ENCODE measurements around the gene SP7. TPM values are rescaled to one million over a fixed set of nuclear protein-coding genes. Genes with fewer than 3 reads are reported as not detected.

Gene SP7
- total RNA-seq, 1 donor from 2014 or later: not detected

DNA sequence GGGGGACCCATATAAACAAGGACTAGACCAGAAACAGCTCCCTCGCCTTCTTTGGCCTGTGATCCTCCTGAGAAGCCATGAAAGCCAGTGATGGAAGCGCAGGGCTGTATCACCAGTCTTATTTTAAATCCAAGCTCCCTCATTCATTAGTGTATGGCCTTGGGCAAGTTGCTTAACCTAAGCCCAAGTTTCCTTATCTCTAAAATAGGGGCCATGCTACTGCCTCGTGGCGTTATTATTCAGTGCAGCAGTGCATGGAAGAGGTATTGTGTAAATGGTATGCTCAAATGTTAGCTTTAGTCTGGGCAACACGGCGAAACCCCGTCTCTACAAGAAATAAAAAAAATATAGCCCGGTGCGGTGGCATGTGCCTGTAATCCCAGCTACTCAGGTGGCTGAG lies 58.2 kb downstream of the SP7 start:
- intact Hi-C loops (cut with DNase I): no loop called here

More for the DNA sequence above, 58.2 kb downstream of the SP7 start:
- Histone ChIP-seq H3K27ac (no peak overlapping the region), H3K9me3 (no peaks in the 10 kb centered on the region), H3K4me3 (no peak overlapping the region), H3K36me3 (no peaks in the 10 kb centered on the region), H3K4me1 (no peaks in the 10 kb centered on the region), H3K27me3 (ENCODE audit: low read depth) (no peaks in the 10 kb centered on the region)
- DNase-seq: no peak
- ATAC-seq: no peak
- no peak for TF ChIP-seq CTCF (IDR thresholded peaks at IDR 0.05)

Other genes starting within 250 kb of the SP7 start
- 58.5 TPM for gene IGFBP6, start 238.7 kb downstream of the SP7 start, total RNA-seq
- not detected for gene SOAT2, start 232.9 kb downstream of the SP7 start, total RNA-seq
- 49.5 TPM for gene ZNF740, start 155.6 kb downstream of the SP7 start, total RNA-seq
- gene CSAD, start 155.4 kb downstream of the SP7 start, total RNA-seq: 39.2 TPM
- gene ITGB7, start 129.1 kb downstream of the SP7 start, total RNA-seq: 9.7 TPM
- gene RARG, start 104.1 kb downstream of the SP7 start, total RNA-seq: 30.1 TPM
- gene ESPL1, start 68.1 kb downstream of the SP7 start, total RNA-seq: 2.2 TPM
- 474 TPM for gene PFDN5, start 40.8 kb downstream of the SP7 start, total RNA-seq
- gene MYG1, start 36.7 kb downstream of the SP7 start, total RNA-seq: 35.3 TPM
- gene AAAS, start 14.7 kb downstream of the SP7 start, total RNA-seq: 45.2 TPM
- 91.1 TPM for gene SP1, start 43.8 kb upstream of the SP7 start, total RNA-seq
- 1.2 TPM for gene AMHR2, start 87.5 kb upstream of the SP7 start, total RNA-seq
- gene PRR13, start 105.4 kb upstream of the SP7 start, total RNA-seq: 216 TPM
- gene PCBP2, start 115.7 kb upstream of the SP7 start, total RNA-seq: 767 TPM
- gene MAP3K12, start 163.1 kb upstream of the SP7 start, total RNA-seq: 17.5 TPM
- 34.3 TPM for gene TARBP2, start 164.9 kb upstream of the SP7 start, total RNA-seq
- gene NPFF, start 171.1 kb upstream of the SP7 start, total RNA-seq: not detected

All from lower lobe of right lung (tissue), 2 donors.